NCI-H1048 (cell line): ENCODE data around the gene POMT2.
"Not testable (repeated sequence)": the region's sequence is repeated elsewhere in the genome, so short reads cannot be mapped to it uniquely, and the experiment has no call there.

Experiments used
- DNase-seq: peaks from one replicate; lab custom pipeline; 2025; lab: John Stamatoyannopoulos, UW

POMT2 gene

DNA sequence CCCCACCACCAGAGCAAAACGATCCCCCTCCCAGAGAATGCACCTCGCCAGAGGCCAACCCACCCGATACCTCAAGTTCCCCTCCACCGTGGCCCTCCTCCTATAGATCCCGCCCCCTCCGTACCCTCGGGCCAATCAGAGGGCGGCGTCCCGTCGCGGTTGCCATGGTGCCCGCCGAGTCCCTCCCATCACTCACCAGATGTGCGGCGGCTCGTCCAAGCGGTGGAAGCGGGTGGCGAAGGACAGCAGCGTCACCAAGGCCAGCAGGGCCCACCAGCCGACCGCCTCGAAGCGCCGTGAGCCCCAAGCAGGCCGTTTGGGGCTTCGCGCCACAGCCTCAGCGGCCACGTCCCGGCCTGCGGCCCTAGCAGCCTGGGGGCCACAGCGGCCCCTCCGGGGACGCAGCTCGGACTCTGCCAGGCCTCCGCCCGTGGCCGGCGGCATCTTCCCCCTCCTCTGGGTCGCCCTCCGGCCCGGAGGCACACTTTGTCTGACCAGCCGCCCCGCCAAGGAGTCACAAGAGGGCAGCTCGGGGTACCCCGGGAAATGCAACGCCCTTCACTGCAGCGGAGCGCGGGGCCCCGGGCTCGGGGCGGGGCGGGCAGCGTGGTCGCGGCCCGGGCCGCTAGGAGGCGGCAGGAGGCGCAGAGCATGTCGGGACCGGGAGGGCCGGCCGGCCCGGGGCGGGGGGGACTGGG is at the start of gene POMT2:
POMT2 (minus strand) TSS at position 646 of the 698 bp plus-strand sequence; CDS start at position 444, 202 bp downstream.
- DNase-seq = peak; percentile 81

DNA sequence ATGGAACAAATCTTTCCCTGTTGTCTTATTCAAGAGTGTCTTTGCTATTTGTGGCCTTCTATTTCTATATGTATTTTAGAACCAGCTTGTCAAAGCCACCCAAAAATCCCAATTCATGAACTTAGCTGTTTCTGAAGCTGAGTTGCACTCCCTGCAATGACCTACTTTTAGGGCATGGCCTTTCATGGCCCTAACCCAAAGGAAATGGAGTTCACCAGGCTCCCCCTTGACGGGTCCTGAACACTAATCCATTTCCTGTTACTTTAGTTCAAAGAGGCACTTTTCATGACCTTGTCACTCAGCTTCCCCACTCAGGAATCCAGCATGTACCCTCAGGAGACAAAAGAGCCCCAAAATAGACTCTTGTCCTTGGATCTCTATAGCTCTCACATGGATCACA is 48.6 kb upstream of the POMT2 start:
- DNase-seq = no peak

DNA sequence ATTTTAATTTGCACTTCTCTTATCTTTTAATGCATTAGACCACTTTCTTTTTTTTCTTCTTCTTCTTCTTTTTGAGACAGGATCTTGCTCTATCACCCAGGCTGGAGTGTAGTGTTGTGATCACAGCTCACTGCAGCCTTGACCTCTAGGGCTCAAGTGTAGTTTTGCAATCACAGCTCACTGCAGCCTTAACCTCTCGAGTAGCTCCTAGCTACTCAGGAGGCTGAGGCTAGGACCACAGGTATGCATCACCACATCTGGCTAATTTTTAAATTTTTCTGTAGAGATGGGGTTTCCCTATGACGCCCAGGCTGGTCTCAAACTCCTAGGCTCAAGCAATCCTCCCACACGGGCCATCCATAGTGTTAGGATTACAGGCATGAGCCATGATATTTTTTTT is 43.5 kb upstream of the POMT2 start:
- no peak for DNase-seq

- DNase-seq = no peak
These were observed 38.9 kb upstream of the POMT2 start for GRCh38 chr14:77359626-77360025.

DNA sequence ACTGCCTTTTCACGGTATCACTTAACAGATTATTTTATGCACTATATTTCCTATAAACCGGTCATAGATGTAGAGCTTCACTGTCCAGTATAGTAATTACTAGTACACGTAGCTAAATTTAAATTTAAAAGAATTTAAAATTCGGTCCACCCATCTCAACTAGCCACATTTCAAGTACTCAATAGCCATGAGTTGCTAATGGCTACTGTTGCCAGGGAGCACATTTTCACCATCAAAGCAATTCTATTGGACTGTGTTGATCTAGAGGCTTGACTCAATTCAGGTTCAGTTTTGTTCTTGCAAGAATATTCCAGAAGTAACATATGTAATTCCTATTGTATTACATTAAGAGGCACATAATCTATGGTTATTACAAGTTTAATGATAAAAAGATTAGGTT is 36.2 kb upstream of the POMT2 start:
- DNase-seq = no peak

GRCh38 chr14:77355811-77356210 is 35.1 kb upstream of the POMT2 start:
- DNase-seq = no peak

DNA sequence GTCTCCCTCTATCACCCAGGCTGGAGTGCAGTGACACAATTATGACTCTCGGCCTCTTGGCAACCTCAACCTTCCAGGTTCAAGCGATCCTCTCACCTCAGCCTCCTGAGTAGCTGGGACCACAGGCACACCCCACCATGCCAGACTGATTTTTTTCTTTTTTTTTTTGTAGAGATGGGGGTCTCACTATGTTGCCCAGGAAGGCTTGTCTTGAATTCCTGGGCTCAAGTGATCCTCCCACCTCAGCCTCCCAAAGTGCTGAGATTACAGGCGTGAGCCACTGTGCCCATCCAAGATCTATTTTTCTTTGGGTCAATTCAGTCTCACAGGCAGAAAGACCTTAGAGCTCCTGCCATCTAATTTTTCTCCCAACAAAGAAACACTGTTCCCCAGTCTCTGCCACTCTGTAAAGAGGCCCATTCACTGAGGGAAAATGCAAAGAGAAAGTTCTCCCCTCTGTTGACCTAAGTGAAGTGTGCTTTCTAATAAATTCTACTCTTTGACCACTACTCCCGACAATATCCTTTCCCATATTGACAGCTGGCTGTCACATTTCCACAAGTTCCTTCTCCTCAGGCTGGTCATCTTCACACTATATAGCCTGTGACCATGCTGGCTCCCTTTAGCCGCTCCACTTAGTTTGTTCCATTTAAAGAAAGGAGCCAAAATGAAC is 32.9 kb upstream of the POMT2 start:
- DNase-seq = no peak

- DNase-seq = no peak
These were observed 27.1 kb upstream of the POMT2 start for GRCh38 chr14:77347751-77348150.

- no peak for DNase-seq
These were observed 25.8 kb upstream of the POMT2 start for GRCh38 chr14:77346495-77346894.

DNA sequence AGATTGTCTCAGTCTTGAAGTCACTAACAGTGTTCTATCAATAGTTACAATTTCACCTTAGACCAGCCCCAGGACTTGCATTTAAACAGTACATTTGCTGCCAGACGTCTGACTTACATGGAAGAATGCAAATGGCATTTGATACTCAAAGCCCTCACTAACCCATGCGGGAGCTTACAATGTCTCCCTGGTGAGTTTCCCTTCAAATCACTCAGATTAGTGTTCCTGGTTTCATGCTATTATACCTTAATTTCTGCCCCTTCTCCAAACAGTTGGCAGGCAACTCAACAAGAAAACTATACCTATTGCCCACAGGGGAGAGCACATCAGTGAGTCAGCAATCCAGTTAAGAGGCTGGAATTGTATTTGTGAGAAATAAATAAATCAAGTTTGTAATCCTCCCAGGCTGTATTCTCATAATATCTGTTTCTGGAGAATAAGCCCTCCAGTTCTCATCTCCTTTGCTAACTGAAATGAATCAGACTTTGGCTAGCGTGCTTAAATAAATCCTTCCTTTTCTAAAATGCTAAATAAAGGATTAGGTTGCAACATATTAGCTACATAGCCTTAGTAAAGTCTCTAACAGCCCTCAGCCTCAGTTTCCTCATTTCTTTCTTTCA is 23.8 kb upstream of the POMT2 start:
- no peak for DNase-seq

DNA sequence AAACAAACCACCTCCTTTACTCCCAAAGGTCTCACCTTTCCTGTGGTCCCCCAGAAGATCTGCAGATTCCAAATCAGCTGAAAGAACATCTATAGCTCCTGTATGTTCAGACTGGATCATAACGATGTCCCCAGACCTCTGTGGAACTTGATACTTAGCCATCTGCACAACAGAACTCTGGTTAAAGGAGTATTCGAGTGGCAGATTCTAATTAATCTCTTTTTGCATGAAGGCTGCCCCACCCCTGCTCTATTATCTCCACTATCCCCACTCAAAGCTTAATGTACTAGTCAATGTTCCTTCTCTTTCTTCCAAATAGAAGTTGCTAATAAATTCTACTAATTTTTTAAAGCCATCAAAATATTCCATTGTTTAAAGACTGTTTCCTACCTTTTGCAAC is 23.0 kb upstream of the POMT2 start:
- no peak for DNase-seq

GRCh38 chr14:77342726-77343397 is 22.2 kb upstream of the POMT2 start:
- DNase-seq = no peak

GRCh38 chr14:77340389-77340788 is 19.7 kb upstream of the POMT2 start:
- DNase-seq = no peak

- no peak for DNase-seq
These were observed 18.7 kb upstream of the POMT2 start for GRCh38 chr14:77339407-77339806.

- no peak for DNase-seq
These were observed 17.6 kb upstream of the POMT2 start for GRCh38 chr14:77338302-77338701.

DNA sequence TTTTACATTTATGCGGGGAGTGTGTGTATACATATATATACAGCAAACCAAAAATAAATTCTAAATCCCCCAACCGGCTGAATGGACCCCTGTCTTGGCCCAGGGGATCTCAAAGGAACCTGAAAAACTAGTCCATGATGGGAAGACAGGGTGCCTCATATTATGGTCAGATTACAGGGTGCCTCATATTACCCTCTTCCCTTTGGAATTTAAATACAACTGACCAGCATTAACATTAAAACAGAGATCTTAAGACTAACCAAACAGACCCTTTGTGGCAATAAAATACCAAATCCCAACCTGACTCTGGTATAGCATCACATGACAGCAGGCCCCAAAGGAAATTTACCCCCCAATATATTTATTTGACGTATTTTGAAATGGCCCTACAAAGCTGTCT is 17.2 kb upstream of the POMT2 start:
- no peak for DNase-seq

DNA sequence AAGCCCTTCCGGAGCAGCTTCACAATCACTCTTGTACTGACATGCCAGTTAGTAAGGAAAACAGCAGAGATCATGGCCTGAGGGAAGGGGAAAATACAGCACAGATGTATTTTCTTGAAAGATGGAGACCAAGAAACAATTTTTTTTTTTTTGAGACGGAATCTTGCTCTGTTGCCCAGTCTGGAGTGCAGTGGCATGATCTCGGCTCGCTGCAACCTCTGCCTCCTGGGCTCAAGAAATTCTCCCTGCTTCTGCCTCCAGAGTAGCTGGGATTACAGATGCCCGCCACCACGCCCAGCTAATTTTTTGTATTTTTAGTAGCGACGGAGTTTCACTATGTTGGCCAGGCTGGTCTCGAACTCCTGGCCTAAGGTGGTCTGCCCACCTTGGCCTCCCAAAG is 16.6 kb upstream of the POMT2 start:
- not testable (repeated sequence) for DNase-seq

- DNase-seq = no peak
These were observed 14.9 kb upstream of the POMT2 start for GRCh38 chr14:77335576-77335975.

DNA sequence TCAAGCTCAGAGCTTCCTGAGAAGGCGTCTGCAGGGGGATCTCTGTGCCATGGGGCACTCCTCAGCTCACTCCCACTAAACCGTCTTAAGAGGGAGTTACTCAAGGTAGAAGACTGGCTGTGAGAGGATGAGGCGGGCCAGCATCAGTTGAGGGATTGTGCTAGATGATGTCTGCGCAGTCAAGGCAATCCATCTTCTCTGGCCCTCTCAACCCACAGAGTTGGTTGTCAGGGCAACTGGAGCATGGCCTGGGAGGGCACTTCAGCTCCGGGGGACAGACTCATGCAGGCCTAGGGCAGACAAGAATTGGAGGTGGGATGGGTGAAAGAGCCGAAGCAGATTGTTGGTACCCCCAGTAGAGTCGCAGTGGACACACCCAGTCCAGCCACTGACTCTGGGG is 9.2 kb upstream of the POMT2 start:
- no peak for DNase-seq

DNA sequence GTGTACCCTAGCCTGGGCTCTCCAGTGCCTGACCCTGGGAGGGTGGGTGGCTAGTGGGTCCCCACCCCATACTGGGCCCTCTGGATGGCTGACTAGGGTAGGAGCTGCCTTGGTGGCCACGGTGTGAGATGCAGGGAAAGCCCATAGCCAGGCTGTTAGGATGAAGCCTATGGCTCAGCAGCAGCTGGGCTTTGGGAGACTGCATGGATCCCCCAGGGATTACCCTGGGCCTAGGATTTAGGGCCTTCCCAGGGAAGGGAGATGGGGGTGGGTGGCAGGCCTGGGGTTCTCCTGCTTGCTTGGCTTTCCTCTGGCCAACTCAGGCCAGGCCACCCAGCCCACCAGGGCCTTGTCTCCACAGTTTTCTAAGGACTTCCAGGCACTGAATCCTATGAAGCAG is 6.4 kb upstream of the POMT2 start:
- DNase-seq = no peak

DNA sequence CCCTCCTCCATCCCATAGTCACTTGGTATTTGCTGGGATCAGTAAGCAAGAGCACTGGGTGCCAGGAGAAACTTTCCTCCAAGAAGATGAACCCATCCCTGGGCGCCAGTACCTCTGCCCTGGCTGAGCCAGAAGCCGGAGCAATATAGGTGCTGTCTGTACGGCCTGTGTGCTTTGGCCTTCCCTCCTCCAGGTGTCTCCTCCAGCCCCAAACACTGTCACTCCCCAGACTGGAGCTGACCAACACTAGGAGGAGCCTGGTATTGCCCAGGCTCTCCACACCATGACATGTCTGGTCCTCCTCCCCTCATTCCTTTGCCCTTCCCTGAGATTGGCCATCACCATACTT is 5.0 kb upstream of the POMT2 start:
- no peak for DNase-seq

GRCh38 chr14:77324816-77325745 is 4.4 kb upstream of the POMT2 start:
- no peak for DNase-seq
